Choroid plexus epithelial cell (primary cell): ENCODE data around the gene FRMD4B.

Source experiments
- DNase-seq: peaks from one replicate; pipeline ENCODE4 v3.0.0-alpha.2; 2010; ENCODE audit warnings: low read depth
- H3K4me3 ChIP-seq: 2 replicates; pipeline ENCODE4 v1.5.1; 2011; ENCODE audit warnings: low read depth, mild to moderate bottlenecking, control low read depth, low read length, moderate library complexity
- CTCF ChIP-seq: conservative IDR thresholded peaks from 2 replicates; pipeline ENCODE4 v1.5.1; 2011; ENCODE audit warnings: low read depth, mild to moderate bottlenecking, control low read depth, inconsistent platforms, low read length, moderate library complexity

The FRMD4B gene

DNA sequence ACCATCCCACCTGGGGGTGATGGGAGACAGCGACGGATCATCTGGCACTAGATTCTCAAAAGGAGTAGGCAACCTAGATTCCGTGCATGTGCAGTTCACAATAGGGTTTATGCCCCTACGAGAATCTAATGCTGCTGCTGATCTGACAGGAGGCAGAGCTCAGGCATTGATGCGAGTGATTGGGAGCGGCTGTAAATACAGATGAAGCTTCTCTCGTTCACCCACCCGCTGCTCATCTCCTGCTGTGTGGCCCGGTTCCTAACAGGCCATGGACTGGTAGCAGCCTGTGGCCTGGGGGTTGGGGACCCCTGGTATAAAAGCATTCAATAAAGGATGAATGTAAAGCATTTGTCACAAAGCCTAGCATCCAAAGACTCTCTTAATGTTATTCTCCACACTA lies 126.8 kb downstream of the FRMD4B start:
- DNase-seq = no peak
- TF ChIP-seq CTCF = no peak
- H3K4me3 ChIP-seq = no peak overlapping the region

- DNase-seq = no peak
- TF ChIP-seq CTCF = no peak
- no peak overlapping the region for H3K4me3 ChIP-seq
Observed at GRCh38 chr3:69255928-69256327, 130.0 kb downstream of the FRMD4B start.

DNA sequence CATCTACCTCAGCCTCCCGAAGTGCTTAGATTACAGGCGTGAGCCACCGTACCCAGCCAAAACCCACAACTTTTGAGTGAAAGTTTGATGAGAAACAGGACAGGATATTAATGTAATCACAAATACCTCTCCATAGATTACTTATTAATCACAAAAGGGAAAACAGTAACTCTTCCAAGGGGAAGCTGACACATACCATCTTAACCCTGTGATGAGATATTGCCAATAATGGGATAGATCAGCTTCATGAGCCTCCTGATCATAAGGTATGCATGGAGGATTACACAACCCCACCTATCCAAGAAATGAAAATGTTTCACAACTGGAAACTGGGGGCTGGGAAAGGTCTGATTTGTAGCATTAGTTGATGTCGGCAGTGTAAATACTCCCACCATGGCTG lies 131.5 kb downstream of the FRMD4B start:
- DNase-seq = no peak
- H3K4me3 ChIP-seq = no peak overlapping the region
- TF ChIP-seq CTCF = no peak

- H3K4me3 ChIP-seq = no peak overlapping the region
- no peak for DNase-seq
- TF ChIP-seq CTCF = no peak
Observed at GRCh38 chr3:69252631-69253030, 133.3 kb downstream of the FRMD4B start.

GRCh38 chr3:69252141-69252540 lies 133.7 kb downstream of the FRMD4B start:
- DNase-seq = no peak
- no peak overlapping the region for H3K4me3 ChIP-seq
- TF ChIP-seq CTCF = no peak

- no peak for DNase-seq
- TF ChIP-seq CTCF = no peak
- H3K4me3 ChIP-seq = no peak overlapping the region
Observed at GRCh38 chr3:69251078-69251805, 134.6 kb downstream of the FRMD4B start.

DNA sequence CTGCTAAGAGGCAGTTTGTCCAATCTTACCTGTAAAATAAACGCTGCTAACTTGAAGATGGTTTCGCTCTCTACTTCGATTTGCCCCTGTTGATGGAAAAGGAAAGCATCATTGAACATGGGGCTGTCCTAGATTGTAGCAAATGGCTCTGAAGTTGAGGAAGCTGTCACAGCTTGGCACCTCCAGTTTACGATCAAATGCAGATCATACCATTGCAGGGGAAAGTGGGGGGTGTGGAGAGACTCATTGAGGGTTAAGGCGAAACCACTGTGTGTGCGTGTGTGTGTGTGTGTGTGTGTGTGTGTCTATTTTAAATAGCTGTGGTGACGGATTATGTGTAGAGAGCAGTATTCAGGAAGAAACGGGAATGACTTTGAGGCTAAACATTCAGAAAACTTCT lies 135.9 kb downstream of the FRMD4B start:
- peak; percentile 63 for DNase-seq
- peak overlapping the region; percentile 28 for H3K4me3 ChIP-seq
- no peak for TF ChIP-seq CTCF
